MCF 10A (cell line): ENCODE data around the gene GPC6. TPM values are rescaled to one million over a fixed set of nuclear protein-coding genes. Genes with fewer than 3 reads are reported as not detected.

Source experiments
- BruUV-seq: library from RNA; stranded (reverse); fragments of 400-500 nt; replicated peaks from 2 replicates; lab custom pipeline; 2021; lab: Mats Ljungman, UMichigan
- CTCF ChIA-PET: fragments of 300-600 bp; sonication (Branson Sonifier 250); formaldehyde crosslinking; extraction: SDS; loops from one replicate; lab custom pipeline; 2021; ENCODE audit warnings: antibody characterized with exemption, inconsistent platforms; lab: Yijun Ruan, JAX
- POLR2A ChIA-PET: fragments of 300-600, 350-650 bp; sonication (Branson Sonifier 250); formaldehyde crosslinking; extraction: SDS; loops from one replicate; lab custom pipeline; 2020; ENCODE audit warnings: antibody characterized with exemption, inconsistent platforms; lab: Yijun Ruan, JAX
- DNase-seq: peaks from one replicate; pipeline ENCODE4 v3.0.0-alpha.2; 2018; ENCODE audit not compliant: unreplicated experiment
- H3K27ac Mint-ChIP-seq: one replicate; pipeline ENCODE4 v1.8.0; 2022; ENCODE audit warnings: mild to moderate bottlenecking, low read depth, mixed read lengths; ENCODE audit not compliant: unreplicated experiment
- H3K27me3 Mint-ChIP-seq: one replicate; pipeline ENCODE4 v1.8.0; 2022; ENCODE audit warnings: mixed read lengths; ENCODE audit not compliant: insufficient read depth, unreplicated experiment
- H3K36me3 Mint-ChIP-seq: one replicate; pipeline ENCODE4 v1.8.0; 2022; ENCODE audit warnings: mild to moderate bottlenecking, moderate library complexity, mixed read lengths; ENCODE audit not compliant: insufficient read depth, unreplicated experiment
- H3K4me1 Mint-ChIP-seq: one replicate; pipeline ENCODE4 v1.8.0; 2022; ENCODE audit warnings: mixed read lengths; ENCODE audit not compliant: insufficient read depth, unreplicated experiment
- H3K4me3 Mint-ChIP-seq: one replicate; pipeline ENCODE4 v1.8.0; 2022; ENCODE audit warnings: mild to moderate bottlenecking, moderate library complexity, mixed read lengths; ENCODE audit not compliant: unreplicated experiment
- H3K9me3 Mint-ChIP-seq: one replicate; pipeline ENCODE4 v1.8.0; 2022; ENCODE audit warnings: mixed read lengths; ENCODE audit not compliant: unreplicated experiment
- intact Hi-C: fragments of 100-400 bp; cut with micrococcal nuclease; formaldehyde crosslinking; loops from 2 replicates; pipeline ENCODE4 v1.14.1; 2022
- total RNA-seq: library from RNA; stranded (reverse); gene quantifications from 2 replicates; pipeline ENCODE4 v1.2.3, GENCODE V29; 2022
- TF ChIP-seq, protein P1 (sequence below): fragments of 200-600 bp; IDR thresholded peaks from one replicate; pipeline ENCODE4 v1.8.0; 2022; ENCODE audit warnings: antibody characterized with exemption, mild to moderate bottlenecking; ENCODE audit not compliant: unreplicated experiment

The GPC6 gene
- total RNA-seq, 1 experiment from 2014 or later, result 8.4 TPM

GRCh38 chr13:93343097-93343496 is 116.5 kb downstream of the GPC6 start:
- BruUV-seq, result no TSS peak
- Mint-ChIP-seq H3K9me3 (peaks cover 22% of the 10 kb centered on the region), H3K27me3 (no peaks in the 10 kb centered on the region), H3K36me3 (no peaks in the 10 kb centered on the region), H3K4me1 (no peaks in the 10 kb centered on the region), H3K27ac (no peak overlapping the region), H3K4me3 (no peak overlapping the region)
- ChIA-PET POLR2A (no interaction called here), CTCF (no interaction called here)
- TF ChIP-seq, protein P1, sequence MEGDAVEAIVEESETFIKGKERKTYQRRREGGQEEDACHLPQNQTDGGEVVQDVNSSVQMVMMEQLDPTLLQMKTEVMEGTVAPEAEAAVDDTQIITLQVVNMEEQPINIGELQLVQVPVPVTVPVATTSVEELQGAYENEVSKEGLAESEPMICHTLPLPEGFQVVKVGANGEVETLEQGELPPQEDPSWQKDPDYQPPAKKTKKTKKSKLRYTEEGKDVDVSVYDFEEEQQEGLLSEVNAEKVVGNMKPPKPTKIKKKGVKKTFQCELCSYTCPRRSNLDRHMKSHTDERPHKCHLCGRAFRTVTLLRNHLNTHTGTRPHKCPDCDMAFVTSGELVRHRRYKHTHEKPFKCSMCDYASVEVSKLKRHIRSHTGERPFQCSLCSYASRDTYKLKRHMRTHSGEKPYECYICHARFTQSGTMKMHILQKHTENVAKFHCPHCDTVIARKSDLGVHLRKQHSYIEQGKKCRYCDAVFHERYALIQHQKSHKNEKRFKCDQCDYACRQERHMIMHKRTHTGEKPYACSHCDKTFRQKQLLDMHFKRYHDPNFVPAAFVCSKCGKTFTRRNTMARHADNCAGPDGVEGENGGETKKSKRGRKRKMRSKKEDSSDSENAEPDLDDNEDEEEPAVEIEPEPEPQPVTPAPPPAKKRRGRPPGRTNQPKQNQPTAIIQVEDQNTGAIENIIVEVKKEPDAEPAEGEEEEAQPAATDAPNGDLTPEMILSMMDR, result no peak
- intact Hi-C loops, result no loop called here
- no peak for DNase-seq

DNA sequence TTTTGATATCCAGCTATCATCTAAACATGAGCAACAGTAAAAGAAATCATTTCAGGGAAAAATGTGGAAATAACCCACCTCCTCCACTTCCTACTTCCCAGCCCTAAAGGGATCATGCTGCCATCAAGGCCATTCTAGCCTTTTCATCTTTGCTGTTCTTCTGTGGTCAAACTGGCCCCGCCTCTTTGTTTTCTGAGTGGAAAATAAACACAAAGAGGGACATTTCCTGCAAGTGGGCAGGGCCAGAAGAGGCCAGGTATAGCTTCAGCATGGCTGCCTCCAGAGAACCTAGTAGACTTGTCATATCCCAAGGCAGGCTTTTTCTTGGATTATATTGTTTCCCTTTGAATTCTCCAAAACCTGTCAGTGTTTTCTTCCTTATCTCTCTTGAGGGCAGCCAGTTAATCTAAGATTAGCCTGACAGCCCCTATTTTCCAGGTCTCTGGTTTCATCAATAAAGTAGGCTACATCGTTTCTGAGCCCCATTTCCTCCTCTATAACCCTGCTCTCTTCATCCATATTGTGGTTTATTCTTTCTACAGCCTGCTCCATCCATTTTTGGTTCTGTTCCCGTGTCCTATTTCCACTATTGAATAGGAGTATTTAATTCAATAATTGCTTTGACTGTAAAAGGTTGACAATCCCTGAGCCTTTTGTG is 117.6 kb downstream of the GPC6 start:
- no TSS peak for BruUV-seq

DNA sequence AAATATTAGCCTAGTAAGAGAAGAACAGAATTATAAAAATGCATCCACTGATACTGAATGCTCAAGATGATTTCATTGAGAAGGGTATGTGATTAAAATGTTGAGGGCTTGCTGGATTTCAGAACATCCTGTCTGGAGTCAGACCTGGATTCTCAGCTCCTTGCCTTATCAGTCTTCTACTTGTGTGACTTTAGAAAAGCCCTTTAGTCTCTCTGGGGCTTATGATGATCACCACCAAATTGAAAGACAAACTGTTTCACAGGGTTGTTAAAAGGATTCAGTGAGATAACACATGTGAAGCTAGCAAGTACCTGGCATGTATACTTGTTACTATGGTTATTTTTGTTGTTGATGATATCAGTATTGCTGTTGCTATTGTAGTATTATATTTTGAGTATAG is 118.4 kb downstream of the GPC6 start:
- POLR2A ChIA-PET, result no interaction called here
- no TSS peak for BruUV-seq
- CTCF ChIA-PET, result no interaction called here

More for the DNA sequence above, 117.6 kb downstream of the GPC6 start:
- TF ChIP-seq, protein P1, result no peak
- Mint-ChIP-seq H3K36me3 (no peaks in the 10 kb centered on the region), H3K4me1 (no peaks in the 10 kb centered on the region), H3K4me3 (no peak overlapping the region), H3K9me3 (peaks cover 22% of the 10 kb centered on the region), H3K27ac (no peak overlapping the region), H3K27me3 (no peaks in the 10 kb centered on the region)
- intact Hi-C loops, result no loop called here
- no peak for DNase-seq
- CTCF ChIA-PET, result no interaction called here
- POLR2A ChIA-PET, result interaction anchor here (0.6 kb wide), 1 partner anchor 13 kb away, joined by 3 read pairs; no protein-coding TSS in a partner anchor

GRCh38 chr13:93345770-93346169 is 119.2 kb downstream of the GPC6 start:
- CTCF ChIA-PET, result no interaction called here
- intact Hi-C loops, result no loop called here
- no peaks in the 10 kb centered on the region for H3K36me3 Mint-ChIP-seq
- TF ChIP-seq, protein P1, result no peak
- BruUV-seq, result no TSS peak
- H3K27me3 Mint-ChIP-seq, result no peaks in the 10 kb centered on the region
- H3K4me3 Mint-ChIP-seq, result no peak overlapping the region
- no peak for DNase-seq
- H3K27ac Mint-ChIP-seq, result no peak overlapping the region
- H3K9me3 Mint-ChIP-seq, result peaks cover 18% of the 10 kb centered on the region
- POLR2A ChIA-PET, result no interaction called here
- no peaks in the 10 kb centered on the region for H3K4me1 Mint-ChIP-seq

More for the DNA sequence above, 118.4 kb downstream of the GPC6 start:
- H3K27ac Mint-ChIP-seq, result no peak overlapping the region
- TF ChIP-seq, protein P1, result no peak
- H3K36me3 Mint-ChIP-seq, result no peaks in the 10 kb centered on the region
- DNase-seq, result no peak
- peaks cover 22% of the 10 kb centered on the region for H3K9me3 Mint-ChIP-seq
- intact Hi-C loops, result no loop called here
- H3K4me1 Mint-ChIP-seq, result no peaks in the 10 kb centered on the region
- no peaks in the 10 kb centered on the region for H3K27me3 Mint-ChIP-seq
- no peak overlapping the region for H3K4me3 Mint-ChIP-seq
